ENCODE data around the gene SNRNP48. TPM values are rescaled to one million over a fixed set of nuclear protein-coding genes. Genes with fewer than 3 reads are reported as not detected.
A peak's percentile ranks its signal among the peaks of the same experiment; 100 is the strongest.

The SNRNP48 gene
- total RNA-seq (10 to 100 TPM; 11.0 to 17.6 (median 14.8) TPM), polyA plus RNA-seq (10.7 TPM)
- long read RNA-seq, donor 1, full-length matches to known transcripts = 7 of 13 reads
- long read RNA-seq, donor 1, partial matches to known transcripts = 2 of 13 reads
- long read RNA-seq, donor 1, other reads (novel, unspliced or antisense) = 4 of 13 reads
- long read RNA-seq, donor 2, full-length matches to known transcripts = 3 of 7 reads
- long read RNA-seq, donor 2, partial matches to known transcripts = 0 of 7 reads
- long read RNA-seq, donor 2, other reads (novel, unspliced or antisense) = 4 of 7 reads
- long read RNA-seq, donor 3, full-length matches to known transcripts = 4 of 15 reads
- long read RNA-seq, donor 3, partial matches to known transcripts = 4 of 15 reads
- long read RNA-seq, donor 3, other reads (novel, unspliced or antisense) = 7 of 15 reads
- long read RNA-seq, donor 4, full-length matches to known transcripts = 2 of 4 reads
- long read RNA-seq, donor 4, partial matches to known transcripts = 0 of 4 reads
- long read RNA-seq, donor 4, other reads (novel, unspliced or antisense) = 2 of 4 reads

GRCh38 chr6:7589949-7590917 lies at the start of gene SNRNP48:
Gene SNRNP48 (plus strand): TSS chr6:7590198. CDS start chr6:7590258, 60 bp downstream.
- DNase-seq (peak; percentile 96 to 99 (median 98)), ATAC-seq (peak; percentile 99)
- H3K27me3 ChIP-seq (ENCODE audit: control insufficient read depth, insufficient read depth) = no peaks in the 10 kb centered on the region
- intact Hi-C loops (cut with DNase I) = loop anchor here in 1 of 4 donors (10.0 kb wide), 1 partner anchor 285 kb away; no protein-coding TSS in a partner anchor
- WGBS = under 1% methylated on average over 72 of the region's 72 CpGs
- H3K27ac ChIP-seq (ENCODE audit: low read length) = peak within 1 kb of the TSS; percentile 78
- peak within 1 kb of the TSS; percentile 70 for H3K4me3 ChIP-seq (ENCODE audit: low read length)
- H3K4me1 ChIP-seq (ENCODE audit: control insufficient read depth, insufficient read depth, low read length) = peaks cover 4% of the 10 kb centered on the region
- H3K9me3 ChIP-seq (ENCODE audit: control insufficient read depth, low read length) = no peaks in the 10 kb centered on the region

- Histone ChIP-seq H3K4me3 (ENCODE audit: low read length) (peak overlapping the region; percentile 70), H3K27ac (ENCODE audit: low read length) (peak overlapping the region; percentile 60), H3K27me3 (ENCODE audit: control insufficient read depth, insufficient read depth) (no peaks in the 10 kb centered on the region), H3K9me3 (ENCODE audit: control insufficient read depth, low read length) (no peaks in the 10 kb centered on the region), H3K4me1 (ENCODE audit: control insufficient read depth, insufficient read depth, low read length) (no peaks in the 10 kb centered on the region)
- intact Hi-C loops (cut with DNase I) = loop anchor here in 2 of 4 donors (5.0 to 10.0 kb wide), 2 partner anchors 113 to 116 kb away; no protein-coding TSS in a partner anchor
- WGBS = 14% methylated on average over 17 of the region's 17 CpGs
- DNase-seq (peak; percentile 37 to 68 (median 60)), ATAC-seq (peak; percentile 64 to 76)
Observed at GRCh38 chr6:7540595-7540994, 49.4 kb upstream of the SNRNP48 start.

- ATAC-seq = peak; percentile 76 to 84
- intact Hi-C loops (cut with DNase I) = loop anchor here in 2 of 4 donors (5.0 to 10.0 kb wide), 2 partner anchors 114 to 117 kb away; no protein-coding TSS in a partner anchor
- Histone ChIP-seq H3K4me3 (ENCODE audit: low read length) (peak within 1 kb of the TSS; percentile 70), H3K4me1 (ENCODE audit: control insufficient read depth, insufficient read depth, low read length) (no peaks in the 10 kb centered on the region), H3K27me3 (ENCODE audit: control insufficient read depth, insufficient read depth) (no peaks in the 10 kb centered on the region), H3K9me3 (ENCODE audit: control insufficient read depth, low read length) (no peaks in the 10 kb centered on the region), H3K27ac (ENCODE audit: low read length) (peak within 1 kb of the TSS; percentile 78)
- peak; percentile 53 to 85 (median 82) for DNase-seq
- WGBS = under 1% methylated on average over 105 of the region's 105 CpGs
Observed at GRCh38 chr6:7541175-7542064, 48.6 kb upstream of the SNRNP48 start, which contains the start of gene DSP. Gene DSP (plus strand): TSS chr6:7541671. CDS start chr6:7541916, 245 bp downstream.

GRCh38 chr6:7542065-7542873 lies 47.7 kb upstream of the SNRNP48 start:
- ATAC-seq = peak; percentile 22 to 35
- Histone ChIP-seq H3K9me3 (ENCODE audit: control insufficient read depth, low read length) (no peaks in the 10 kb centered on the region), H3K27me3 (ENCODE audit: control insufficient read depth, insufficient read depth) (no peaks in the 10 kb centered on the region), H3K4me3 (ENCODE audit: low read length) (peak overlapping the region; percentile 70), H3K27ac (ENCODE audit: low read length) (peak overlapping the region; percentile 78), H3K4me1 (ENCODE audit: control insufficient read depth, insufficient read depth, low read length) (no peaks in the 10 kb centered on the region)
- DNase-seq = peak; percentile 41 to 67 (median 65)
- WGBS = under 1% methylated on average over 80 of the region's 80 CpGs
- intact Hi-C loops (cut with DNase I) = loop anchor here in 2 of 4 donors (5.0 to 10.0 kb wide), 2 partner anchors 115 to 117 kb away; no protein-coding TSS in a partner anchor

GRCh38 chr6:7542874-7543624 lies 46.9 kb upstream of the SNRNP48 start:
- Histone ChIP-seq H3K27ac (ENCODE audit: low read length) (peak overlapping the region; percentile 78), H3K27me3 (ENCODE audit: control insufficient read depth, insufficient read depth) (no peaks in the 10 kb centered on the region), H3K9me3 (ENCODE audit: control insufficient read depth, low read length) (no peaks in the 10 kb centered on the region), H3K4me1 (ENCODE audit: control insufficient read depth, insufficient read depth, low read length) (no peaks in the 10 kb centered on the region), H3K4me3 (ENCODE audit: low read length) (peak overlapping the region; percentile 70)
- ATAC-seq = peak; percentile 63 to 77
- DNase-seq = peak; percentile 59 to 78 (median 76)
- intact Hi-C loops (cut with DNase I) = loop anchor here in 2 of 4 donors (5.0 to 10.0 kb wide), 2 partner anchors 116 to 118 kb away; no protein-coding TSS in a partner anchor
- WGBS = 5% methylated on average over 32 of the region's 32 CpGs

- H3K4me3 ChIP-seq (ENCODE audit: low read length) = peak overlapping the region; percentile 70
- no peak for ATAC-seq
- H3K9me3 ChIP-seq (ENCODE audit: control insufficient read depth, low read length) = no peaks in the 10 kb centered on the region
- no peaks in the 10 kb centered on the region for H3K27me3 ChIP-seq (ENCODE audit: control insufficient read depth, insufficient read depth)
- WGBS = 41% methylated on average over 13 of the region's 13 CpGs
- no peak for DNase-seq
- peaks cover 2% of the 10 kb centered on the region for H3K4me1 ChIP-seq (ENCODE audit: control insufficient read depth, insufficient read depth, low read length)
- peak overlapping the region; percentile 96 for H3K27ac ChIP-seq (ENCODE audit: low read length)
- intact Hi-C loops (cut with DNase I) = loop anchor here in 2 of 4 donors (5.0 to 10.0 kb wide), 2 partner anchors 117 to 119 kb away; no protein-coding TSS in a partner anchor
Observed at GRCh38 chr6:7543789-7544424, 46.1 kb upstream of the SNRNP48 start.

GRCh38 chr6:7544597-7544996 lies 45.4 kb upstream of the SNRNP48 start:
- Histone ChIP-seq H3K4me1 (ENCODE audit: control insufficient read depth, insufficient read depth, low read length) (peaks cover 2% of the 10 kb centered on the region), H3K27ac (ENCODE audit: low read length) (no peak overlapping the region), H3K27me3 (ENCODE audit: control insufficient read depth, insufficient read depth) (no peaks in the 10 kb centered on the region), H3K9me3 (ENCODE audit: control insufficient read depth, low read length) (no peaks in the 10 kb centered on the region), H3K4me3 (ENCODE audit: low read length) (peak overlapping the region; percentile 70)
- 70% methylated on average over 3 of the region's 3 CpGs for WGBS
- intact Hi-C loops (cut with DNase I) = loop anchor here in 2 of 4 donors (5.0 to 10.0 kb wide), 2 partner anchors 117 to 120 kb away; no protein-coding TSS in a partner anchor
- DNase-seq (no peak), ATAC-seq (no peak)

GRCh38 chr6:7545316-7546019 lies 44.5 kb upstream of the SNRNP48 start:
- intact Hi-C loops (cut with DNase I) = loop anchor here in 1 of 4 donors (10.0 kb wide), 1 partner anchor 121 kb away; no protein-coding TSS in a partner anchor
- Histone ChIP-seq H3K27me3 (ENCODE audit: control insufficient read depth, insufficient read depth) (no peaks in the 10 kb centered on the region), H3K4me1 (ENCODE audit: control insufficient read depth, insufficient read depth, low read length) (peaks cover 2% of the 10 kb centered on the region), H3K4me3 (ENCODE audit: low read length) (no peak overlapping the region), H3K27ac (ENCODE audit: low read length) (peak overlapping the region; percentile 95), H3K9me3 (ENCODE audit: control insufficient read depth, low read length) (no peaks in the 10 kb centered on the region)
- ATAC-seq (no peak), DNase-seq (no peak)
- 62% methylated on average over 12 of the region's 12 CpGs for WGBS
